Fibroblast of lung (primary cell): ENCODE results near the gene SF3A2. TPM values are rescaled to one million over a fixed set of nuclear protein-coding genes. Genes with fewer than 3 reads are reported as not detected.

Source experiments
- DNase-seq, 2 donors: peaks; one replicate each; pipeline versions ENCODE4 v3.0.0 to v3.0.0-alpha.2; 2010; ENCODE audit warnings: low read depth in 2 of 2
- H2AFZ ChIP-seq: 2 replicates; pipeline ENCODE4 v1.5.1; 2012; ENCODE audit warnings: low read length, control low read depth, inconsistent platforms
- H3K27ac ChIP-seq: 2 replicates; pipeline ENCODE4 v1.5.1; 2011; ENCODE audit warnings: low read length, control low read depth; ENCODE audit not compliant: insufficient read depth
- H3K27me3 ChIP-seq: 2 replicates; pipeline ENCODE4 v1.5.1; 2011; ENCODE audit warnings: mild to moderate bottlenecking, low read length; ENCODE audit not compliant: control insufficient read depth, insufficient read depth
- H3K36me3 ChIP-seq: 2 replicates; pipeline ENCODE4 v1.5.1; 2011; ENCODE audit warnings: low read length; ENCODE audit not compliant: control insufficient read depth, insufficient read depth
- H3K4me1 ChIP-seq: 2 replicates; pipeline ENCODE4 v1.5.1; 2011; ENCODE audit warnings: low read length; ENCODE audit not compliant: control insufficient read depth, insufficient read depth; ENCODE audit errors: extremely low read depth
- H3K4me2 ChIP-seq: 2 replicates; pipeline ENCODE4 v1.5.1; 2011; ENCODE audit warnings: low read length, control low read depth; ENCODE audit not compliant: insufficient read depth; ENCODE audit errors: extremely low read depth
- H3K4me3 ChIP-seq, 4 experiments: fragments of 200-600 bp in 1 of 4; sonication (generic) in 1 of 4; replicated peaks in 1 of 4; 2 replicates each; pipeline ENCODE4 v1.5.1; 2011 to 2016; ENCODE audit warnings: low read length in 4 of 4, low read depth in 3 of 4, mild to moderate bottlenecking in 3 of 4, control low read depth in 2 of 4, inconsistent platforms in 1 of 4, mixed read lengths in 1 of 4; ENCODE audit not compliant: insufficient read depth in 1 of 4; ENCODE audit errors: control extremely low read depth in 1 of 4
- H3K79me2 ChIP-seq: 2 replicates; pipeline ENCODE4 v1.5.1; 2012; ENCODE audit warnings: mild to moderate bottlenecking, low read length, inconsistent platforms; ENCODE audit not compliant: control insufficient read depth, insufficient read depth
- H3K9ac ChIP-seq: 2 replicates; pipeline ENCODE4 v1.5.1; 2011; ENCODE audit warnings: mild to moderate bottlenecking, low read length, control low read depth; ENCODE audit not compliant: insufficient read depth
- H3K9me3 ChIP-seq: 2 replicates; pipeline ENCODE4 v1.5.1; 2012; ENCODE audit warnings: low read depth, low read length; ENCODE audit not compliant: control insufficient read depth, insufficient read depth
- H4K20me1 ChIP-seq: 2 replicates; pipeline ENCODE4 v1.5.1; 2011; ENCODE audit warnings: low read length; ENCODE audit not compliant: control insufficient read depth, insufficient read depth; ENCODE audit errors: extremely low read depth
- EZH2 ChIP-seq: IDR thresholded peaks from 2 replicates; pipeline ENCODE4 v1.5.1; 2012; ENCODE audit warnings: low read length, control low read depth, mild to moderate bottlenecking; ENCODE audit errors: missing control alignments
- polyA plus RNA-seq, 2 donors: library from polyadenylated mRNA; depleted of rRNA in 1 of 2; stranded (reverse) in 1 of 2; unstranded in 1 of 2; fragments of >200 nt; gene quantifications; 2 replicates each; pipeline ENCODE4 v1.2.1, GENCODE V29; 2011 to 2012; ENCODE audit warnings: missing spikeins in 1 of 2
- total RNA-seq: library from RNA; depleted of rRNA; stranded (reverse); fragments of >200 nt; gene quantifications from 2 replicates; pipeline ENCODE4 v1.2.1, GENCODE V29; 2014
- TF ChIP-seq, protein P1 (sequence below), 2 donors: IDR thresholded peaks in 1 of 2; conservative IDR thresholded peaks in 1 of 2; 1 replicate in 1 of 2; 2 replicates in 1 of 2; pipeline ENCODE4 v1.5.1; 2011 to 2012; ENCODE audit warnings: low read length in 2 of 2, control low read depth in 1 of 2, inconsistent platforms in 1 of 2, low read depth in 1 of 2, mild to moderate bottlenecking in 1 of 2

The SF3A2 gene
- total and polyA plus RNA-seq, 2 donors (not counting 1 experiment from before 2014, with no cell fraction given): 11.1 to 31.5 TPM

DNA sequence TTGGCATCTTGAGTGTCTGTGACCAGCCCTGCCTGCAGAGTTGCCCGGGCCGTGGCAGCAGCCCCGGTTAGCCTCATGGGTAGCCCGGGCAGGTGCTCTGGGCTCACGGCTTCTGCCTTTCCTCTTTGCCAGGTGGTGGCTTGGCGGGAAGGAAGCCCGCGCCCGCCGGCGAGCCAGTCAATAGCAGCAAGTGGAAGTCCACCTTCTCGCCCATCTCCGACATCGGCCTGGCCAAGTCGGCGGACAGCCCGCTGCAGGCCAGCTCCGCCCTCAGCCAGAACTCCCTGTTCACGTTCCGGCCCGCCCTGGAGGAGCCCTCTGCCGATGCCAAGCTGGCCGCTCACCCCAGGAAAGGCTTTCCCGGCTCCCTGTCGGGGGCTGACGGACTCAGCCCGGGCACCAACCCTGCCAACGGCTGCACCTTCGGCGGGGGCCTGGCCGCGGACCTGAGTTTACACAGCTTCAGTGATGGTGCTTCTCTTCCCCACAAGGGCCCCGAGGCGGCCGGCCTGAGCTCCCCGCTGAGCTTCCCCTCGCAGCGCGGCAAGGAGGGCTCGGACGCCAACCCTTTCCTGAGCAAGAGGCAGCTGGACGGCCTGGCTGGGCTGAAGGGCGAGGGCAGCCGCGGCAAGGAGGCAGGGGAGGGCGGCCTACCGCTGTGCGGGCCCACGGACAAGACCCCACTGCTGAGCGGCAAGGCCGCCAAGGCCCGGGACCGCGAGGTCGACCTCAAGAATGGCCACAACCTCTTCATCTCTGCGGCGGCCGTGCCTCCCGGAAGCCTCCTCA, 10.4 kb upstream of the SF3A2 start:
- DNase-seq: no peak
- H3K79me2 ChIP-seq: no peaks in the 10 kb centered on the region
- no peaks in the 10 kb centered on the region for H3K9me3 ChIP-seq
- no peaks in the 10 kb centered on the region for H4K20me1 ChIP-seq
- no peak overlapping the region for H3K4me2 ChIP-seq
- no peak overlapping the region for H2AFZ ChIP-seq
- TF ChIP-seq, protein P1, sequence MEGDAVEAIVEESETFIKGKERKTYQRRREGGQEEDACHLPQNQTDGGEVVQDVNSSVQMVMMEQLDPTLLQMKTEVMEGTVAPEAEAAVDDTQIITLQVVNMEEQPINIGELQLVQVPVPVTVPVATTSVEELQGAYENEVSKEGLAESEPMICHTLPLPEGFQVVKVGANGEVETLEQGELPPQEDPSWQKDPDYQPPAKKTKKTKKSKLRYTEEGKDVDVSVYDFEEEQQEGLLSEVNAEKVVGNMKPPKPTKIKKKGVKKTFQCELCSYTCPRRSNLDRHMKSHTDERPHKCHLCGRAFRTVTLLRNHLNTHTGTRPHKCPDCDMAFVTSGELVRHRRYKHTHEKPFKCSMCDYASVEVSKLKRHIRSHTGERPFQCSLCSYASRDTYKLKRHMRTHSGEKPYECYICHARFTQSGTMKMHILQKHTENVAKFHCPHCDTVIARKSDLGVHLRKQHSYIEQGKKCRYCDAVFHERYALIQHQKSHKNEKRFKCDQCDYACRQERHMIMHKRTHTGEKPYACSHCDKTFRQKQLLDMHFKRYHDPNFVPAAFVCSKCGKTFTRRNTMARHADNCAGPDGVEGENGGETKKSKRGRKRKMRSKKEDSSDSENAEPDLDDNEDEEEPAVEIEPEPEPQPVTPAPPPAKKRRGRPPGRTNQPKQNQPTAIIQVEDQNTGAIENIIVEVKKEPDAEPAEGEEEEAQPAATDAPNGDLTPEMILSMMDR (conservative IDR thresholded peaks at IDR 0.05 in 1 of 2, IDR thresholded peaks at IDR 0.05 in 1 of 2; ENCODE audit: low read depth in 1 of 2, low read length in 2 of 2): no peak
- TF ChIP-seq EZH2: no peak
- peaks cover 42% of the 10 kb centered on the region for H3K36me3 ChIP-seq
- no peak overlapping the region for H3K27ac ChIP-seq
- no peaks in the 10 kb centered on the region for H3K4me1 ChIP-seq
- H3K27me3 ChIP-seq: no peaks in the 10 kb centered on the region
- H3K9ac ChIP-seq: no peak overlapping the region
- H3K4me3 ChIP-seq: no peak overlapping the region

DNA sequence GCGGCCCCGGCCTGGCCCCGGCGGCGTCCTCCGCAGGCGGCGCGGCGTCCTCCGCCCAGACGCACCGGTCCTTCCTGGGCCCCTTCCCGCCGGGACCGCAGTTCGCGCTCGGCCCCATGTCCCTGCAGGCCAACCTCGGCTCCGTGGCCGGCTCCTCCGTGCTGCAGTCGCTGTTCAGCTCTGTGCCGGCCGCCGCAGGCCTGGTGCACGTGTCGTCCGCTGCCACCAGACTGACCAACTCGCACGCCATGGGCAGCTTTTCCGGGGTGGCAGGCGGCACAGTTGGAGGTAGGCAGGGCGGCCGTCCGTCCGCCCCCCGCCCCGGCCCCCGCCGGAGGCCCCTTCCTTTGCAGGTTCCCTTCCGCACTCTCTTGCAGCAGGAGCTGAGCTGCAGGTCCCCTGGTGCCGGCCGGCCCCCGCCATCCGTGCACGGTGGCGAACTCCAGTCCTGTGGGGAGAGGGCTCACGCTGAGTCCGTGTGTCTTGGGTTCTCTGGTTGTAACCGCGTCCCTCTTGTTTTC, 9.7 kb upstream of the SF3A2 start:
- Histone ChIP-seq H3K4me2 (no peak overlapping the region), H3K27me3 (no peaks in the 10 kb centered on the region), H3K27ac (no peak overlapping the region), H3K79me2 (peaks cover 4% of the 10 kb centered on the region), H3K4me1 (no peaks in the 10 kb centered on the region), H3K9me3 (no peaks in the 10 kb centered on the region), H3K36me3 (peaks cover 45% of the 10 kb centered on the region), H2AFZ (no peak overlapping the region), H4K20me1 (no peaks in the 10 kb centered on the region), H3K9ac (no peak overlapping the region), H3K4me3 (no peak overlapping the region)
- no peak for DNase-seq
- TF ChIP-seq EZH2: no peak
- TF ChIP-seq, protein P1 (conservative IDR thresholded peaks at IDR 0.05 in 1 of 2, IDR thresholded peaks at IDR 0.05 in 1 of 2; ENCODE audit: low read depth in 1 of 2, low read length in 2 of 2): no peak

DNA sequence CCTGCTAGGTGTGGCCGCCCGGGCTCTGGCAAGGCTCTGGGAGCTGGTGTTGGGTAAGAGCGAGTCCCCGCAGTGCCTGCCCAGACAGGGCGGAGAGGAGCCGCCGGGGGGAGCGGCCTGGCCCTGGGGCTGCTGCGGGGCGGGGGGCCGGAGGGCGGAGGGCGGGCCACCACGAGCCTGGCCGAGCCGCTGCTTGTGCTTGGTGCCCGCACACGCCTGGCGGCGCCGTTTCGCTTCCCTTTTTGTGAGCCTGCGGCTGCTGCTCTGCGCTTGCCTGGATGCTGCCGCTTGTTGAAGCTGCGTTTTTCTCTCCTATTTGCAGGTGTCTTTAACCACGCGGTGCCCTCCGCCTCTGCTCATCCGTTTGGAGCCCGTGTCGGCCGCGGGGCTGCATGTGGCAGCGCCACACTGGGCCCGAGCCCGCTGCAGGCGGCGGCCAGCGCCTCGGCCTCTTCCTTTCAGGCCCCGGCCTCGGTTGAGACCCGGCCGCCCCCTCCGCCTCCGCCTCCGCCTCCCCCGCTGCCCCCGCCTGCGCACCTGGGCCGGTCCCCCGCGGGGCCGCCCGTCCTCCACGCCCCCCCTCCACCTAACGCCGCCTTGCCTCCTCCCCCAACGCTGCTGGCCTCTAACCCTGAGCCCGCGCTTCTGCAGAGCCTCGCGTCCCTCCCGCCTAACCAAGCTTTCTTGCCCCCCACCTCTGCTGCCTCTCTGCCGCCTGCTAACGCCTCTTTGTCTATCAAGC, 9.0 kb upstream of the SF3A2 start:
- H3K4me1 ChIP-seq: no peaks in the 10 kb centered on the region
- no peak overlapping the region for H3K27ac ChIP-seq
- peaks cover 46% of the 10 kb centered on the region for H3K36me3 ChIP-seq
- TF ChIP-seq, protein P1 (conservative IDR thresholded peaks at IDR 0.05 in 1 of 2, IDR thresholded peaks at IDR 0.05 in 1 of 2; ENCODE audit: low read depth in 1 of 2, low read length in 2 of 2): no peak
- no peak for TF ChIP-seq EZH2
- no peaks in the 10 kb centered on the region for H4K20me1 ChIP-seq
- H3K4me3 ChIP-seq: no peak overlapping the region
- H3K4me2 ChIP-seq: no peak overlapping the region
- H3K9ac ChIP-seq: no peak overlapping the region
- H3K27me3 ChIP-seq: no peaks in the 10 kb centered on the region
- no peak overlapping the region for H2AFZ ChIP-seq
- DNase-seq: no peak
- no peaks in the 10 kb centered on the region for H3K9me3 ChIP-seq
- H3K79me2 ChIP-seq: peaks cover 7% of the 10 kb centered on the region
